Kidney tubule cell (primary cell): ENCODE results near the gene FAM149B1.
"Not testable (repeated sequence)": the region's sequence is repeated elsewhere in the genome, so short reads cannot be mapped to it uniquely, and the experiment has no call there.

Experiments used
- DNase-seq: peaks from one replicate; pipeline ENCODE4 v3.0.0-alpha.2; 2018; ENCODE audit warnings: low spot score

The FAM149B1 gene

DNA sequence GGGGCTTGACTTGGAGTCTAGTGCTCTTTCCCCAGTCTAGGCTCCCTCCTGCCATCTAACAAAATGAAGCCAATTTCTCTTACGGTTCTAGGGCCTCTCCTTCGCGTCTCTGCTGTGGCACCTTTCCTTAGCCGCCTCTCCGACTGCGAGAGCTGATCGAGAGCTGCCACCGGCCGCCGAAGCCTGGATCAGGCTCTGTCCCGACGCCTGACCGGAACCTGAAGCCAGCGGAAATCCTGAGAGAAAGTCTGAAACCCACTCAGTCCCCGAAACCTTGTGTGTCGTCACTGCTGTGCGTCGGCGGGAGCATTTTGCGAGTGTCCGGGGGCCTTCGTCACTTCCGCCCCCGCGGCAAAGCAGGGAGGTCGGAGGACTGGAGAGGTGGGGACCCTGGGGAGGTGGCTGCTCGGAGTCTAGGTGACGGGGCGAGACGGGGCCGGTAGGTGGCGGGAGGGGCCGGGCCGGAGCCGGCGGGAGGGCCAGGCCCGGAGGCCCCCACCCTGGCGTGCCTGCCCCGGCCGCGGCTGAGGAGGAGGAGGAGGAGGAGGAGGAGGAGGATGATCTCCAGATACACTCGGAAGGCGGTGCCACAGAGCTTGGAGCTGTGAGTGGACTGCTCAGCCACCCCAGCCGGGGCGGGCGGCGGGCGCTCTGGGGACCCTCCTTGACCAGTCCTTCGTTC lies at the start of gene FAM149B1, which contains the start of gene ECD:
FAM149B1 (plus strand) TSS at position 337 of the 682 bp plus-strand sequence; CDS start at position 558, 221 bp downstream.
ECD (minus strand) TSS at position 226 of the 682 bp plus-strand sequence. CDS start 4,071 bp downstream, outside the sequence.
- peak; percentile 95 for DNase-seq

DNA sequence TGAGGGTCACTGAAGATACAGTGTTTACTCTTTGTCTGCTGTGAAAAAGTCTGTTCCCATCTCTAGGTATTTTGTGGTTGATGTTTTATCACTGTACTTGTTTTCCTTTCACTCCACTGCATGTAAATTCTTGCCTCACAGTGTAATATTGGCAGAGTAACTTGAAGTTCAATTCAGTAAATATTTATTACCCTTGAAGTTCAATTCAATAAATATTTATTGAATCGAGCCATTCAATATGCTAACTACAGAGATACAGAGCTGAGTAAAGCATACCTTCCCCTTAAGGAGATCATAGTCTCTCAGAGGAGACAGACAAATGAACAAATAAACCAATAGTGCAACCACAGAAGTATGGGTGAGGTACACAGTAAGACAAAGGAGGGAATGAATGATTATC lies 48.5 kb upstream of the FAM149B1 start:
- DNase-seq = no peak

DNA sequence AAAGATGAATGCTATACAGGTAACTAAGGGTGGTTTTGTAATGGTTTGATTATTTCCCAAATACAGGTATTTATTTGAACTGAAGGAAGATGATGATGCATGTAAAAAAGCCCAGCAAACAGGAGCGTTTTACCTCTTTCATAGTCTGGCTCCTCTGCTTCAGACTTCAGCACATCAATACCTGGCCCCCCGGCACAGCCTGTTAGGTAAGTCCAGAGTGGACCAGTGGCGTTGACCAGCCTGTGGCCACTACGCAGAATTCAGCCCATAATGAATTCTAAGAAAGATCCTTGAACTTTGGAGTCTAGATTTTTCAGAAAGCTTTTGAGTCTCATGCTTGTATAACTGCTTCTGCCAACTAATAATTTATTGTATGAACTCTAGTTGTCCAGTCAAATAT lies 48.0 kb upstream of the FAM149B1 start:
- DNase-seq = no peak

DNA sequence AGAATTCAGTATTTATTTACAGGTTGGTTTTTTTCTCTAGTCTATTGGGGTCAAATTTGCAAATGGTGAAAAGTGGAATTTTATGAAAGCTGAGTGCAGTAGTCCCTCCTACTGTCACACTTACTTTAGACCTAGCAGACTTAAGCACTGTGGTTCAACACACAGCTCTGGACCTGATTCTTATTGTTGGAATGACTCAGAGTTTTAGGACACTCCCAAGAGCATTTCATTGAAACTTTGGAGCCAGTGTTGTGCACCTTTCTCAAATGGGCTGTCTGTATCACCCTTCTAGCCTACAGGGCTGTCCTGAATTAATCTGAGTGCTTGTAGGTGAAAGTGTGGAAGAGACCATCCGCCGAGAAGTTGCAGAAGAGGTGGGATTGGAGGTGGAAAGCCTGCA lies 41.6 kb upstream of the FAM149B1 start:
- no peak for DNase-seq

DNA sequence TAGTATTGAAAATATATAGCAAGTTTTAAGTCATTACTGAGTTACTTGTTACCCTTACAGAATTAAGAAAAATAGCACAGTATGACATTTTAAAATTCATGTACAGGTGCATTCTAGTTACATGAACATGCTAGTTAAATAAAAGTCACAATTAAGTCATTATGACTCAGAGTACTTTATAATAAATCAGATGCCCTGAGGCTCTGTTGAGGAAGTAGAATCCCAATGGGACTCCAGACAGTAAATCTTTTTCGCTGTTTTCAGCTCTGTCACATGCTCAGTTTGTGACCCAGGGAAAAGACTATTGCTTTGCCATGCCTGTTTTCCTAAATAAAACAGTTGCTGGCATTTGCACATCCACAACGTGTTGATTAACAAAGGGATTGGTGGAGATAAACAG lies 36.6 kb upstream of the FAM149B1 start:
- peak; percentile 13 for DNase-seq

DNA sequence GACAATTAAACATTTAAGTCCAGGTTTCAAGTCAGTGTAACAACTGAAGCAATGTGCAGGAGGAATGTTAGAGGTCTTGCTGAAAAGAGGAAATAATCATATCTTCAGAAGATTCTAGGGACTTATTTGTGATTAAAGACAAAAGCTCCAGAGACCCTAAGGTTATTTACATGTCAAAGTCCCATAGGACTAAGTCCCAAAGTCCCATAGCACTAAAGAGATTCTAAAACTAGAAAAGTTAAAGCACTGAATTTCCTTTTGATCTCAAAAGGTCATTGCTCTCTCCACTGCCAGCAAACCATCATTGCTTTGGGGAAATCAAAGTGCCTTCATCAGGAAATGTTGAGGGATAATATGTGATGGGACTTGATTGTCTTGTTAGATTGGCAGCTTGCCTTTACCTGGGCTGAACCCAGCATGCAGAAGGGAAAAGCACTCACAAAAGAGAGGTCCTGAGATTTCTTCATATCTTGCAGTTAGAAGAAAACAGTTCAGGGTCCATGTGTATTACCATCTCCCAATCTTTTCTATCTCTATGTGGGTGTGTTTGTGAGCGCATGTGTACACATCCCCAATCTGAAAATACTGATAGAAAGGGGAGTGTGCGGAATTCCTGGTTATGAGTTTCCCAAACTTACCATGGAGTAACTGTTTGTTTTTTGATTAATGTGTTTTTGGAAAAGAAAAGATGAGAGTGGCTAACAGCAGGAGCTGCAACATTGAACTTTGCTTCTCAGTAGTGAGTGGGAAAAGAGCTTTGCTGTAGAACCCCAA lies 35.8 kb upstream of the FAM149B1 start:
- DNase-seq = no peak

DNA sequence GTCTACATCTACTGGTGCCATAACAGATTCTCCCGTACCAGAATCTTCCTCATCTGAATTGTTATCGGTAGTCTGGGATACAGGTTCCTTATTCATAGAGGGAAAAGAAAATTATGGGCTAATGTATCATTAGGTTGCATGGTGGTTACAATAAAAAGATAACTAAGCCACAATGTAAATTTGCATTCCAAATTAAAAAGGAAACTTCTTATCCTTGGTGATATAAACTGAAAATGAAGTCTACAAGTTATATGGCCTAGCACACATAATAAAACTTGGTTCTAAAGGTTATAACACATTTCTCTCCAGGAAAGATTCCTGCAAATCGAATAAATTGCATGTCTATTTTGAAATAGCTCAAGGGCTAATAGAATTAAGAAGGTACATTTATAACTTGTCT lies 33.2 kb upstream of the FAM149B1 start:
- DNase-seq = no peak

DNA sequence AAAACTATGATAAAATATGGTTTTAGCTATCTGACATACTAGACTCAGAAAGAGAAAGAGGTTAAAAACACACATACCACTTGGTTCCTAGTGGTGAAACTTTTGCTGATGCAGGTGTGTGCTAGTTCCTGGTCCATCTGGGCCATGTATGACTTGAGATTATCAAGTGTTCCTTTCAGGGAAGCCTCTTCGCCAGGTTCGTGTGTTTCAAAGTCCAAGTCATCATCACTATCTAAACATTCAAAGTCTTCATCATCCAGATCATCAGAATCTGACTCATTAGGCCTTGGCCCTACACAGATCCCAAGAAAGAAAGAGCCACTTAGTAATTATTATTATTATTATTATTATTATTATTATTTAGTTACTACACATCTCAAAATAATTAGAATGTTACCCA lies 31.3 kb upstream of the FAM149B1 start:
- peak; percentile 20 for DNase-seq

DNA sequence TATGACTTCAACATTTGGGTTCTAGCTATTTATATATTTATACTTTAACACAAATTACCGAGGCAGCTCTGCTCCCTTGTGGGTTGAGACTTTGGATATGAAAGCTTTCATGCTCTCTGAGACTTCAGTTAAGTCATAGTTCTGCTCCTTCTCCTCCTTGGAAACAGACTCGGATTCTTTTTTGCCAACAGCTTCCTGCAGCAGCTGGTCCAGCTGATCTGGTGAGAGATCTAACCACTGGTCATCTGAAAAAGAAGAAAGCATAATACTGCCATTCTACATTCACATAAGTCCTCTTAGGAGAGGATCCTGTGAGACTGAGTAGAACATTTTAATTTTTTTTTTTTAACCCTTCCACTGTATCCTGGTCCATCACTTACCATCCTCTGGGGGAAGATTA lies 28.7 kb upstream of the FAM149B1 start:
- DNase-seq = no peak

DNA sequence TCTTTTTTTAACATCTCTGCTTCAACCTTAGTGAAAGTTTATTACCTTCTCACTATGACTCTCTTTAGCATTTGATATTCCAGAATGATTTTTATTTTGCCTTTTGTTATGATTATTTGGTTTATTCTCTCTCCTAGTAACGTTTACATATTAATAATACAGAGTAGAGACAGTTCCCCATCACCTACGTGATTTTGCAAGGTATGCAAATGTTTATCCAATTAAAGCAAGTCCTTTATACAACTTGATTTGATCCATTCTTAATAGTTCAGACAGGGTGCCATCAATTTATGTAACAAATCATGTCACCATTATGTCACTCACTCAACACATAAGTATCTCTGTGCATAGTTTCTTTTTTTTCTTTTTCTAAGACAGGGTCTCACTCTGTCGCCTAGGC lies 26.3 kb upstream of the FAM149B1 start:
- no peak for DNase-seq

DNA sequence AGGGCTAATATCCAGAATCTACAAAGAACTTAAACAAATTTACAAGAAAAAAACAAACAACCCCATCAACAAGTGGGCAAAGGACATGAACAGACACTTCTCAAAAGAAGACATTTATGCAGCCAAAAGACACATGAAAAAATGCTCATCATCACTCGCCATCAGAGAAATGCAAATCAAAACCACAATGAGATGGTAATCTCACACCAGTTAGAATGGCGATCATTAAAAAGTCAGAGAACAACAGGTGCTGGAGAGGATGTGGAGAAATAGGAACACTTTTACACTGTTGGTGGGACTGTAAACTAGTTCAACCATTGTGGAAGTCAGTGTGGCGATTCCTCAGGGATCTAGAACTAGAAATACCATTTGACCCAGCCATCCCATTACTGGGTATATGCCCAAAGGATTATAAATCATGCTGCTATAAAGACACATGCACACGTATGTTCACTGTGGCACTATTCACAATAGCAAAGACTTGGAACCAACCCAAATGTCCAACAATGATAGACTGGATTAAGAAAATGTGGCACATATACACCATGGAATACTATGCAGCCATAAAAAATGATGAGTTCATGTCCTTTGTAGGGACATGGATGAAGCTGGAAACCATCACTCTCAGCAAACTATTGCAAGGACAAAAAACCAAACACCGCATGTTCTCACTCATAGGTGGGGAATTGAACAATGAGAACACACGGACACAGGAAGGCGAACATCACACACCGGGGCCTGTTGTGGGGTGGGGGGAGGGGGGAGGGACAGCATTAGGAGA lies 17.1 kb upstream of the FAM149B1 start:
- not testable (repeated sequence) for DNase-seq

DNA sequence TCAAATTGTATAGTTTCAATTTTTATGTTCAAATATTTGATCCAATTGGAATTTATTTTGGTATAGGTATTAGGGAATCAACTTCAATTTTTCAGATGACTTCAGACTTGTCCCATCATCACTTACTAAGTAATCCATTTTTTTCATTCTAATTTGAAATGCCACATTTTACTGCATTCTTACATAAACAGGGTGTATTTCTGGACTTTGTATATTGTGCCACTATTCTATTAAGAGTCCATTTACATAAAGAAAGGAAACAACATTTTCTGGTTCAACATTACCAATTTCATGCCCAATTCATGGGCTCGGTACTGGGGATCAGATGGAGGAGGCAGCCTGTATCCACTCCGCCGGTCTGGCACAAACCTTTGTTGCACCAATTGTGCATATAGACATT lies 15.9 kb upstream of the FAM149B1 start:
- DNase-seq = no peak

DNA sequence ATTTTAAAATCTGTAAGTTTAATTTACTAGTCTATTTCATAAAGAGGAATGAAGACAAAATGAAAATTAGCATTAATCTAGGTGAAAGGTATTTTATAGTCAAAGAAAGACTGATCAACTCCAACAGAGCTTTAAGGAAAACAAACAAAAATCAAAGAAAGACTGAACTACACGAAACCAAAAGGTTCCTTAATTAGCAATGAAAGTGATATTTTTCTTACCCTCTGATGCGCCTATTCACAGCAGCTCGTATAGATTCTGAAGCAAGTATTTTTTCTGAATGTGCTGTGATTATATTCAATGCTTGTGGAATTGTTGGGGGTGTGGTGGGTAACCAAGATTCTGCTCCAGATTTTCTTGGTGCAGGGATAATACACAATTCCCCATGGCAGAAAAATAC lies 11.9 kb upstream of the FAM149B1 start:
- no peak for DNase-seq

DNA sequence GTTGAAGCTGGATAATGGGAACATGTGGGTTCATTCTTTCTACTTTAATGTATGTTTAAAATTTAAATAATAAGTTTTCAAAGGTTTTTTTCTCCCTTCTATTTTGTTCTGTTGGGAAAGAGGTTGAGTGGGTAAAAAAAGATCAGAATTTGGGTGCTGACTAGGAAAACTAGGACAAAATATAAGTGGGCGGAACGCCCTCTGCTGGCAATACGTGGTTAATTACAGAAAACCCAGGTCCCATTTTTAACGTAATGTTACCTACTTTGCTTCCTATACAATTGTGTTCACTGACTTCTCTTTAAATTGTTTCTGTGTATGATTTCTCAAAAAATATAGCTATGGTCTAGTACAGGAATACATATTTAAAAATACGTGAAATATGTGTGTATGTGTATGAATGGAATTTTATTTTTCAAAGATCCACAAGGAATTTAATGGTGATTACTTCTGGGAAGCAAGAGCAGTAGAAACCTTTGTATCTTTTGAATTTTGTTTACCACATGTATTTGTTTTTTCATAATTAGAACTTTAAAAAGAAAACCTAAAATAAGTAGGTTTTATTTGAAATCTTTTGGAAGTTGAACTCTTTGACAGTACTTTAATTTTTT lies 8.8 kb upstream of the FAM149B1 start:
- DNase-seq = peak; percentile 58

DNA sequence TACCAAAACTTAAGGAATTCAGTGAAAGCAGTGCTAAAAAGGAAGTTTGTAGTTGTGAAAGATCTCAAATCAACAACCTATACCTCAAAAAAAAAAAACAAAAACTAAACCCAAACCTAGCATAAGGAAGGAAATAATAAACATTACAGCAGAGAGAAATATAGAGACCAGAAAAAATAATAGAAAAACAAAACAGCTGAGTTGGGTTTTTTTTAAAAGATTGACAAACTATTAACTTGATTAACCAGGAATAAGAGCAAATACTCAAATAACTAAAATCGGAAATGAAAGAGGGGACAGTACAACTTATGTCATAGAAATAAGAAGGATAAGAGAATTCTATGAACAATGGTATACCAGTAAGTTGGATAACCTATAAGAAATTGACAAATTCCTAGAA lies 6.8 kb upstream of the FAM149B1 start:
- no peak for DNase-seq

DNA sequence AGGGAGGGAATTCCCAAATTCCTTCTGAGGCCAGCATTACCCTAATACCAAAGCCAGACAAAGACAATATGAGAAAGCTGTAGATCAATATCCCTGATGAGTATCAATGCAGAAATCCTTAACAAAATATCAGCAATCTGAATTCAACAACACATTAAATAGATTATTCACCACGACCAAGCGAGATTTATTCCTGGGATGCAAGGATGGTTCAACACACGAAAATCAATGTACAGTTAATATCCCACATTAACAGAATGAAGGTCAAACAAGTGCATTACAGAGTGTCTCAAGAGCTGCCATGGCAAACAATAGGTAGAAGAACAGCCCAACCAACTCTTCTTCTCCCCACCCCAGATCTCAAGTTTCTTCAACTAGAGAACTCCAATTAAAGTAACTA lies 6.3 kb upstream of the FAM149B1 start:
- DNase-seq = no peak

DNA sequence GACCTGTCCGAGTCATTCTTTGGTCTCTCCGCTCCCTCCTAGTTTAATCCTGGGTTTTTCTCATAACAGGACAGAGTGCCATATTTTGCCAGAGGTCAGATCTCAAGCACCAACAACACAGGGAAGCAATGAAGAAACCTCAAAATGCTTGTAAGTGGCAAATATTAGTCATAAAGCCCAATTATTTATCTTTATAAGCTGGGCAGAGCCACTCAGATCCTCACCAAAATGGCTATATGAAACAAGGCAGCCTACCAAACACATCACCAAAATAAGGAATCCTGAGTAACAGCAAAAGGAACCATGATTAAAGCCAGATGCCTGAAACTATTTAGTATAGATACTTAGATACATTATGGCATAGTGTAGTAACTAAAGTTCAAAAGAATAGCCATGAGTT lies 4.8 kb upstream of the FAM149B1 start:
- DNase-seq = no peak

DNA sequence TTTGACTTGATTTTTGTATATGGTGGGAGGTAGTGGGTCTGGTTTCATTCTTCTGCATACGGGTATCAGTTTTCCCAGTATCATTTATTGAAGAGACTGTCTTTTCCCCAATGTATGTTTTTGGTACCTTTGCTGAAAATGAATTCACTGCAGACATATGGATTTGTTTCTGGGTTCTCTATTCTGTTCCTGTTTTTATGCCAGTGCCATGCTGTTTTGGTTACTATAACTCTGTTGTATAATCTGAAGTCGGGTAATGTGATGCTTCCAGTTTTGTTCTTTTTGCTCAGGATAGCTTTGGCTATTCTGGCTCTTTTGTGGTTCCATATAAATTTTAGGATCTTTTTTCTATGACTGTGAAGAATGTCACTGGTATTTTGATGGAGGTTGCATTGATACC lies 947 bp upstream of the FAM149B1 start:
- no peak for DNase-seq

DNA sequence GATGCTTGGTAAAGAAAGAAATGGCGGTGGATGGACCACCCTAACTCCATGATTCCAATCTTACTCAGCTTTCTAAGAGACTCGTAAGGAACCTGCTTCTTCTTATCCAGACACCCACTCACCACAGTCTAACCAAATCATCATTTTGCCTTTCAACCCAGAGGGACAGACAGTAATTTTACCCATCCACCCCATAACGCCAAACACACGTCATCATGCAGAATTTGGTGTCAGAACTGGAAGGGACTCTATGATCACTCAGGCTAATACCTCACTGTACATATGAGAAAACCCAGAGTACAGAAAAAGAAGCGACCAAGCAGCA lies 499 bp upstream of the FAM149B1 start:
- no peak for DNase-seq

DNA sequence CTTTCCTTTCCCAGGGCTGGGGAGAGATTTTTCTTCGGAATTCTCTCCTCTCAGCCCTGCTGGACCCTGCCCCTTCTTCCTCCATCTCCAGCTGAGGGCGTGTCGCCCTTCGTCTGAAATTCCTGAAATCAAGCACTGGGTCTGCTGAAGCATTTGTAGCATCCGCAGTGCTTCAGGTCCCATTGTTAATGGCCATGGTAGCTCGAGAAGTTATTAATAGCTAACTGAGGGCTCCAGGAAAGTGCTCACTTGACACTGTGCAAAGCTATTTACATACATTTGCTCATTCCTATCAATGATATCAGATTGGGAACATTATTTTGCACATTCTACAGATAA lies 515 bp downstream of the FAM149B1 start:
- DNase-seq = peak; percentile 62

DNA sequence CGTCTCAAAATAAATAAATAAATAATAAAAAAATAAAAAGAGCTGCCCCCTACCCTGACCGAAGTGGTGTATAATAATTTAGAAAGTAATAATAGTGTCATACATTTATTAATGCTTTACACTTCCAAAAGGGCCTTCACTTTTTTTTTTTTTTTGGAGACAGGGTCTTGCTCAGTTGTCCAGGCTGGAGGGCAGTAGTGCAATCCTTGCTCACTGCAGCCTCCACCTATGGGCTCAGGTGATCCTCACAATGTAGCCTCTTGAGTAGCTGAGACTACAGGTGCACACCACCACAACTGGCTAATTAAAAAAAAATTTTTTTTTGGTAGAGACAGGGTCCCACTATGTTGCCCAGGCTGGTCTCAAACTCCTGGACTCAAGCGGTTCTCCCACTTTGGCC lies 1.4 kb downstream of the FAM149B1 start:
- DNase-seq = no peak

DNA sequence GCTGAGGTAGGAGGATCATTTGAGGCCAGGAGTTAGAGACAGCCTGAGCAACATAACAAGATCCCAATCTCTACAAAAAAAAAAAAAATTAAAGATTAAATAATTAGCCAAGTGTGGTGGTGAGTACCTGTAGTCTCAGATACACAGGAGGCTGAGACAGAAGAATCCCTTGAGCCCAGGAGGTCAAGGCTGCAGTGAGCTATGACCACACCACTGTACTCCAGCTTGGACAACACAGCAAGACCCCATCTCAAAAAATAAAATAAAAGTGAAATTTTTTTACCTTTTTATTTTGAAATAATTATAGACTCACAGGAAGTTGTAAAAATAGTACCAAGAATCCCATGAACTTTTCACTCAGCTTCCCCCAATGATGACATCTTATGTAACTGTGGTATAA lies 4.9 kb downstream of the FAM149B1 start:
- DNase-seq = no peak
